ENCODE measurements around the gene CANT1.

Gene CANT1

GRCh38 chr17:78995022-78995760 lies 14.4 kb downstream of the CANT1 start:
- no peak for DNase-seq

GRCh38 chr17:78993981-78994671 lies 15.4 kb downstream of the CANT1 start:
- no peak for DNase-seq

GRCh38 chr17:78993241-78993956 lies 16.2 kb downstream of the CANT1 start:
- DNase-seq, result peak; percentile 42 to 56

GRCh38 chr17:78992542-78993212 lies 16.9 kb downstream of the CANT1 start:
- DNase-seq, result no peak

GRCh38 chr17:78991906-78992532 lies 17.5 kb downstream of the CANT1 start:
- no peak for DNase-seq

GRCh38 chr17:78991017-78991738 lies 18.4 kb downstream of the CANT1 start:
- DNase-seq, result no peak

GRCh38 chr17:78990349-78991016 lies 19.1 kb downstream of the CANT1 start:
- DNase-seq, result no peak

- no peak for DNase-seq
Measured at GRCh38 chr17:78988152-78988551, 21.4 kb downstream of the CANT1 start.

GRCh38 chr17:78986649-78987328 lies 22.8 kb downstream of the CANT1 start:
- peak; percentile 67 to 88 for DNase-seq

GRCh38 chr17:78986048-78986648 lies 23.4 kb downstream of the CANT1 start:
- peak; percentile 82 to 93 for DNase-seq

GRCh38 chr17:78985395-78985794 lies 24.2 kb downstream of the CANT1 start:
- no peak for DNase-seq

- no peak for DNase-seq
Measured at GRCh38 chr17:78981010-78981888, 28.3 kb downstream of the CANT1 start.

GRCh38 chr17:78980624-78980972 lies 29.0 kb downstream of the CANT1 start:
- DNase-seq, result no peak

GRCh38 chr17:78979780-78980623 lies 29.6 kb downstream of the CANT1 start, which contains the start of gene LGALS3BP:
TSS of gene LGALS3BP (minus strand) at chr17:78979923. CDS start at chr17:78977191, 2,732 bp downstream.
- DNase-seq, result peak; percentile 10 to 13

- DNase-seq, result no peak
Measured at GRCh38 chr17:78977997-78978973, 31.3 kb downstream of the CANT1 start.

- DNase-seq, result no peak
Measured at GRCh38 chr17:78977681-78977943, 32.0 kb downstream of the CANT1 start.

Data from inflammatory macrophage (primary cell).